Uterus (tissue), 2 donors: ENCODE results near the gene HDAC3.

ENCODE experiments used
- POLR2A ChIP-seq, 2 donors: fragments of 450-650 bp; IDR thresholded peaks; one replicate each; pipeline ENCODE4 v1.6.1; 2016; ENCODE audit warnings: antibody characterized with exemption in 2 of 2, mild to moderate bottlenecking in 1 of 2, moderate library complexity in 1 of 2
- TF ChIP-seq, protein P1 (sequence below), 4 experiments: fragments of 200-600 bp in 2 of 4; fragments of 450-650 bp in 2 of 4; sonication (generic) in 2 of 4; IDR thresholded peaks; one replicate each; pipeline ENCODE4 v1.5.1; 2016 to 2019; ENCODE audit warnings: antibody characterized with exemption in 4 of 4, mild to moderate bottlenecking in 2 of 4, moderate library complexity in 1 of 4

DNA sequence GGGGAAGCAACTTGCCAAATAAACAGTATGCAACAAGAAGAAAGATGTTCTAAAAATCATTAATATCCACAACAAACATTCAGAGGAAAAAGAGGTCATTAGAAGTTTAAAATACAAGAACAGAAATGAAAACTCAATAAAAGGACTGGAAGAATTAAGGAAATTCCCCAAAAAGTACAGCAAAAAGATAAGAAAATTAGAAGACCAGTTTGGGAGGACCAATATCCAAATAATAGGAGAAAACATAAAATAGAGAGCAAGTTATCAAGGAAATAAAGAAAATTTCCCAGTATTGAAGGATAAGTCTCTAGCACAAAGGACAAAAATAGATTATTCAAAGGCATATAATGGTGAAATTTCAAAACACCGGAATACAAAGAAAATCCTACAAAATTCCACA is 39.8 kb downstream of the HDAC3 start:
- TF ChIP-seq POLR2A (IDR thresholded peaks at IDR 0.05), result no peak
- TF ChIP-seq, protein P1, sequence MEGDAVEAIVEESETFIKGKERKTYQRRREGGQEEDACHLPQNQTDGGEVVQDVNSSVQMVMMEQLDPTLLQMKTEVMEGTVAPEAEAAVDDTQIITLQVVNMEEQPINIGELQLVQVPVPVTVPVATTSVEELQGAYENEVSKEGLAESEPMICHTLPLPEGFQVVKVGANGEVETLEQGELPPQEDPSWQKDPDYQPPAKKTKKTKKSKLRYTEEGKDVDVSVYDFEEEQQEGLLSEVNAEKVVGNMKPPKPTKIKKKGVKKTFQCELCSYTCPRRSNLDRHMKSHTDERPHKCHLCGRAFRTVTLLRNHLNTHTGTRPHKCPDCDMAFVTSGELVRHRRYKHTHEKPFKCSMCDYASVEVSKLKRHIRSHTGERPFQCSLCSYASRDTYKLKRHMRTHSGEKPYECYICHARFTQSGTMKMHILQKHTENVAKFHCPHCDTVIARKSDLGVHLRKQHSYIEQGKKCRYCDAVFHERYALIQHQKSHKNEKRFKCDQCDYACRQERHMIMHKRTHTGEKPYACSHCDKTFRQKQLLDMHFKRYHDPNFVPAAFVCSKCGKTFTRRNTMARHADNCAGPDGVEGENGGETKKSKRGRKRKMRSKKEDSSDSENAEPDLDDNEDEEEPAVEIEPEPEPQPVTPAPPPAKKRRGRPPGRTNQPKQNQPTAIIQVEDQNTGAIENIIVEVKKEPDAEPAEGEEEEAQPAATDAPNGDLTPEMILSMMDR (IDR thresholded peaks at IDR 0.05), result no peak
